GM12801 (cell line): Measurements from ENCODE around the gene APPL2.

Experiments
- TF ChIP-seq, protein P1 (sequence below): IDR thresholded peaks from one replicate; pipeline ENCODE4 v1.5.1; 2011; ENCODE audit warnings: control low read depth; ENCODE audit not compliant: insufficient read length; ENCODE audit errors: extremely low read depth

The APPL2 gene

DNA sequence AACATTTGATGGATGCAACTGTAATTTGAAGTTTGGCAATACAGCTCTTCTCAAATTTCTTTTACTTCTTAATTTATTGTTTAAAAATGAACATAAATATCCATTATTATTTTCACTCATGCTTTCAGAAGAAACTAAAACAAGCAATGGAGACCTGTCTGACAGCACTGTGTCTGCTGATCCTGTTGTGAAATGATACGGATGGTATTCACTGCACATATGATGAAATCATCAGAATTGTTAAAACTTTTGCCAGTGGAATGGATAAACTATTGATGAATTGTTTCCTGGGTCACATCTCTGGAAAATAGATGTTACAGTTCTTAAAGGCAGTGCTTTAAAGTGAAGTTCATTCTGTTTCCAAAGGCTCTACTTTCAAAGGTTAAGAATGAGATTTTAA, 69.2 kb downstream of the APPL2 start:
- TF ChIP-seq, protein P1, sequence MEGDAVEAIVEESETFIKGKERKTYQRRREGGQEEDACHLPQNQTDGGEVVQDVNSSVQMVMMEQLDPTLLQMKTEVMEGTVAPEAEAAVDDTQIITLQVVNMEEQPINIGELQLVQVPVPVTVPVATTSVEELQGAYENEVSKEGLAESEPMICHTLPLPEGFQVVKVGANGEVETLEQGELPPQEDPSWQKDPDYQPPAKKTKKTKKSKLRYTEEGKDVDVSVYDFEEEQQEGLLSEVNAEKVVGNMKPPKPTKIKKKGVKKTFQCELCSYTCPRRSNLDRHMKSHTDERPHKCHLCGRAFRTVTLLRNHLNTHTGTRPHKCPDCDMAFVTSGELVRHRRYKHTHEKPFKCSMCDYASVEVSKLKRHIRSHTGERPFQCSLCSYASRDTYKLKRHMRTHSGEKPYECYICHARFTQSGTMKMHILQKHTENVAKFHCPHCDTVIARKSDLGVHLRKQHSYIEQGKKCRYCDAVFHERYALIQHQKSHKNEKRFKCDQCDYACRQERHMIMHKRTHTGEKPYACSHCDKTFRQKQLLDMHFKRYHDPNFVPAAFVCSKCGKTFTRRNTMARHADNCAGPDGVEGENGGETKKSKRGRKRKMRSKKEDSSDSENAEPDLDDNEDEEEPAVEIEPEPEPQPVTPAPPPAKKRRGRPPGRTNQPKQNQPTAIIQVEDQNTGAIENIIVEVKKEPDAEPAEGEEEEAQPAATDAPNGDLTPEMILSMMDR = no peak

DNA sequence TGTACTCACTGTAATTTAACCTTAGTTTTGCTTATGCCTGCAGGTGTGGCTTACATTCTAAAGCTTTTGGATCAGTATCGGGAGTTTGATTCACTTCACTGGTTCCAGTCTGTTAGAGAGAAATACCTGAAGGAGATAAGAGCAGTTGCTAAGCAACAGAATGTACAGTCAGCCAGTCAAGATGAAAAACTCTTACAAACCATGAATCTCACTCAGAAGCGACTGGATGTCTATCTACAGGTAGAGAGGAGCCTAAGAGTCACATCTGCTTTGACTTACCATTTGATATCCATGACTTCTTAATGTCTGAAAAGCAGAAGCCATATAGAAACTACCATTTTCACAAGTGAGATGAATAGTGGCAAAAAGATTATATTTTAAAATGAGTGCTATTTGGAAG, 71.9 kb downstream of the APPL2 start:
- TF ChIP-seq, protein P1 = no peak

DNA sequence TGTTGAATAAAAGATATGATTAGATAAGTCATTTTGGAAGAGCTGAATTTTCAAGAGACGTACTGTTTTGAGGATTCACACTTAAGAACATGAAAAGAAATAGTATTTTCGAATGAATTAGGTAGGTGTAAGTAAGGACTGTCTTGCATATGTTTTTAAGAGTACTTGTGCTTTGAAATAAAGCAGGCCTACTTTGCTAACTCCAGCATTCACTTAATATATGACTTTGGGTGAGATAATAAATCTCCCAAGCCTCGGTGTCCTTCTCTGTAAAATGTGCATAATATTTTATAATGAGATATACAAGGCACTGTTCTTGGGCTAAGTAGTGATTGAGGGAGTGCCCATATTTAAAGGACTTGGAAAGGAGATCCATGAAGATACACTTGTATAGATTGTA, 73.8 kb downstream of the APPL2 start:
- TF ChIP-seq, protein P1 = no peak

DNA sequence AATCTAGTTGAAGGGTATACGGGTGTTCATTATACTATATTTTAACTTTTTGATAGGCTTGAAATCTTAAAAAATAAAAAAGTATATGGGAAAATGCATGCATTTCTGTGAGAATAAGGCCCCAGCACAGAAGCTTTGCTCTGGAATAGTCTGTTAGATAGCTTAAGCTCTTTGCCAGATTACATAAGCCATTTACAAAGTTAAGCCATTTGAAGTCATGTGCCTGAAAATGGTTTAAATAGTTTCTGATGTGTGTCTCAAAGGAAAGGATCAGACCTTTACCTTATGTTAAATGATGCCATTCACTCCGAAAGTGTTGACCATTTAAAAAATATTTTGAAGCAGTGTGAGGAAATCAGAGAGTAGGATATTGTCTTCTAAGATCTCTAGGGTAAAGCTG, 77.1 kb downstream of the APPL2 start:
- TF ChIP-seq, protein P1 = no peak

DNA sequence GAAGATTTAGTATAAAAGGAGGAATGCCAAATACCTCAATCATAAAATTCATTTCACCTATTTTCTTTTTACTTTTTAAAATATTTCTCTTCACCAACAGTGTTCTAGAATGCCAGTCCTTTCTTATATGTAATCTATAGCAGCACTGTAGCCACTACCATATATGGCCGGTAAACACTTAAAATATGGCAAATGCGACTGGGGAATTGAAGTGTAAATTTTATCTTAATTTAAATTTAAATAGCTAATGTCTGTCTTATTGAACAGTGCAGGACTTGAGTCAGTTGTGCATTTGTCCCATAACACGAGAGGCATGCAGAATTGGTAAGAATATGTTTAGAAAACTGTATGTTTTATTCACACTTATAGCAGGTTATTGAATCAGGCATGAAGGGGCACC, 78.4 kb downstream of the APPL2 start:
- TF ChIP-seq, protein P1 = no peak

DNA sequence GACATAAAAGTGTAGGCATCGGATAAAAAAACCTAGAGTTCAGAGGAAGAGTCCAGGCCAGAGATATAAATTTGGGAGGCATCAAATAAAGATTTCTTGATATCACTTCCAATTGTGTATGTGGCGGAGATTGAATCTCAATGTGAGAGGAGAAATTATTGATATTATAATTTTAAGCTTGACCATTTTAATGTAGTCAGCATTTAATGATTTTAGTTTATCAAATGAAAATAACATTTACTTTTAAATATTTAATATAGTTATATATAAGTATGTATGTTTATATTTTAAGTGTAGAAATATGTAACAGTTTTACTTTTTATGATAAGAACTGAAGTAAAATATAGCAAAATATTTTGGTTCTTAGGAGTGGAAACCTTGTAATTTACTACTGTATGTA, 79.7 kb downstream of the APPL2 start:
- TF ChIP-seq, protein P1 = no peak

DNA sequence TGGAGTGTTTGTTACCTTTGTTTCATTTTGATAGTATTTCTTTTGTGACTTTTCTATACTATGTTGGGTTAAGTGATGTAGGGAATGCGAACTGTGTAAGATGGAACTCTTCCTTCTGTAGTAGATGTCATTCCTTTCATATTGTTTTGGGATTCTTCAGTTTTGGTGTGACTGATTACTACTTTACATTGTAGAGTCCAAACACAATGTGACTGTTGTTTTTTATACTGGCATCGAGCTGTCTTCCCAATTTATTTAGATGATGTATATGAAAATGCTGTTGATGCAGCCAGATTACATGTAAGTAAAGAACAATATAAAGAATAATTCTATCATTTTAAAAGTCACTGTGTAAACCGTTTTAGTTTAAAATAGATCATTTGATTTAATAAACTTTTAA, 93.7 kb downstream of the APPL2 start:
- TF ChIP-seq, protein P1 = no peak
